H1 (cell line): ENCODE data around the gene POLR3K. TPM values are rescaled to one million over a fixed set of nuclear protein-coding genes. Genes with fewer than 3 reads are reported as not detected.

Experiments
- CTCF ChIA-PET: fragments of 300-600 bp; sonication (Branson Sonifier 250); formaldehyde crosslinking; loops from one replicate; lab custom pipeline; 2021; ENCODE audit not compliant: partially characterized antibody; lab: Charles Lee
- POLR2A ChIA-PET: fragments of 300-600 bp; sonication (Branson Sonifier 250); formaldehyde crosslinking; loops from one replicate; lab custom pipeline; 2021; ENCODE audit warnings: inconsistent platforms; ENCODE audit not compliant: partially characterized antibody; lab: Charles Lee
- DNase-seq, 2 experiments: peaks; one replicate each; pipeline versions ENCODE4 v3.0.0 to v3.0.0-alpha.2; 2010 to 2022; ENCODE audit warnings: low spot score in 2 of 2, low read depth in 1 of 2, mixed read lengths in 1 of 2
- FAIRE-seq: peaks from 2 replicates; lab custom pipeline; 2011; peaks lifted over from hg19 to GRCh38; lab: Jason Lieb, UNC
- H2AFZ ChIP-seq: 2 replicates; pipeline ENCODE4 v1.8.1; 2012; ENCODE audit warnings: low read length, inconsistent platforms
- H2AK5ac ChIP-seq: 2 replicates; pipeline ENCODE4 v1.6.1; 2013; ENCODE audit warnings: low read depth, low read length
- H2BK120ac ChIP-seq: replicated peaks from 2 replicates; pipeline ENCODE3; 2013; ENCODE audit warnings: low read depth, low read length, inconsistent platforms
- H2BK12ac ChIP-seq: 2 replicates; pipeline ENCODE4 v1.6.1; 2013; ENCODE audit warnings: low read depth, low read length
- H2BK15ac ChIP-seq: 2 replicates; pipeline ENCODE4 v1.6.1; 2013; ENCODE audit warnings: low read length
- H2BK20ac ChIP-seq: 2 replicates; pipeline ENCODE4 v1.6.1; 2013; ENCODE audit warnings: low read length
- H2BK5ac ChIP-seq: 2 replicates; pipeline ENCODE4 v1.6.1; 2013; ENCODE audit warnings: low read depth, low read length
- H3K14ac ChIP-seq: 2 replicates; pipeline ENCODE4 v1.6.1; 2013; ENCODE audit warnings: inconsistent platforms; ENCODE audit not compliant: insufficient read length
- H3K18ac ChIP-seq: 2 replicates; pipeline ENCODE4 v1.6.1; 2013; ENCODE audit warnings: low read length; ENCODE audit errors: extremely low read depth
- H3K23ac ChIP-seq: 2 replicates; pipeline ENCODE4 v1.6.1; 2013; ENCODE audit warnings: inconsistent platforms; ENCODE audit not compliant: insufficient read length
- H3K23me2 ChIP-seq: 2 replicates; pipeline ENCODE4 v1.6.1; 2013; ENCODE audit warnings: low read depth, low read length
- H3K27ac ChIP-seq: 2 replicates; pipeline ENCODE4 v1.6.1; 2011; ENCODE audit warnings: low read depth, low read length, inconsistent platforms
- H3K27me3 ChIP-seq, 4 experiments: replicated peaks in 1 of 4; 1 replicate in 1 of 4; 2 replicates in 3 of 4; pipeline versions ENCODE4 v1.6.1 to v1.8.1; 2011 to 2013; ENCODE audit warnings: low read length in 3 of 4, mild to moderate bottlenecking in 3 of 4, inconsistent platforms in 2 of 4, mixed read lengths in 2 of 4, moderate library complexity in 1 of 4; ENCODE audit not compliant: control insufficient read depth in 3 of 4, insufficient read depth in 3 of 4; ENCODE audit errors: extremely low read depth in 1 of 4
- H3K36me3 ChIP-seq, 4 experiments: 2 replicates each; pipeline versions ENCODE4 v1.6.1 to v1.8.1; 2011 to 2013; ENCODE audit warnings: mild to moderate bottlenecking in 4 of 4, low read length in 3 of 4, moderate library complexity in 2 of 4, control low read depth in 1 of 4, inconsistent platforms in 1 of 4; ENCODE audit not compliant: insufficient read depth in 4 of 4, control insufficient read depth in 2 of 4
- H3K4ac ChIP-seq: replicated peaks from 2 replicates; pipeline ENCODE3; 2013; ENCODE audit warnings: low read length, low read depth, mixed read lengths, inconsistent platforms; ENCODE audit not compliant: insufficient read length
- H3K4me1 ChIP-seq, 4 experiments: replicated peaks in 1 of 4; 1 replicate in 1 of 4; 2 replicates in 3 of 4; pipeline versions ENCODE4 v1.6.1 to v1.8.1; 2011 to 2013; ENCODE audit warnings: low read length in 3 of 4, inconsistent platforms in 2 of 4, mixed read lengths in 1 of 4; ENCODE audit not compliant: insufficient read depth in 4 of 4, control insufficient read depth in 3 of 4
- H3K4me2 ChIP-seq, 2 experiments: 2 replicates each; pipeline versions ENCODE4 v1.6.1 to v1.8.1; 2011 to 2013; ENCODE audit warnings: low read depth in 2 of 2, low read length in 2 of 2, control low read depth in 1 of 2, inconsistent platforms in 1 of 2, mild to moderate bottlenecking in 1 of 2; ENCODE audit not compliant: insufficient read depth in 1 of 2
- H3K4me3 ChIP-seq, 4 experiments: fragments of 200-600, 300-600 bp in 1 of 4; sonication (generic), shearing (Covaris generic), sonication (Bioruptor Twin) in 1 of 4; 2 replicates each; pipeline versions ENCODE4 v1.5.1 to v1.8.1; 2011 to 2016; ENCODE audit warnings: low read length in 4 of 4, low read depth in 3 of 4, control low read depth in 2 of 4, inconsistent platforms in 2 of 4, mild to moderate bottlenecking in 2 of 4, mixed read lengths in 1 of 4, moderate library complexity in 1 of 4; ENCODE audit not compliant: insufficient read depth in 2 of 4; ENCODE audit errors: extremely low read depth in 1 of 4
- H3K56ac ChIP-seq: replicated peaks from 2 replicates; pipeline ENCODE3; 2013; ENCODE audit warnings: low read depth, mild to moderate bottlenecking, mixed read lengths, low read length, inconsistent platforms; ENCODE audit not compliant: insufficient read length
- H3K79me1 ChIP-seq: 2 replicates; pipeline ENCODE4 v1.6.1; 2013; ENCODE audit warnings: low read depth, low read length, control low read depth
- H3K79me2 ChIP-seq, 2 experiments: 2 replicates each; pipeline versions ENCODE4 v1.6.1 to v1.8.1; 2012 to 2013; ENCODE audit warnings: low read length in 2 of 2, mild to moderate bottlenecking in 2 of 2, inconsistent platforms in 1 of 2; ENCODE audit not compliant: insufficient read depth in 2 of 2, control insufficient read depth in 1 of 2
- H3K9ac ChIP-seq, 4 experiments: replicated peaks in 1 of 4; 1 replicate in 1 of 4; 2 replicates in 3 of 4; pipeline versions ENCODE4 v1.6.1 to v1.8.1; 2011 to 2013; ENCODE audit warnings: low read depth in 3 of 4, low read length in 3 of 4, control low read depth in 2 of 4, mild to moderate bottlenecking in 2 of 4, moderate library complexity in 2 of 4, inconsistent platforms in 1 of 4; ENCODE audit errors: extremely low read depth in 1 of 4
- H3K9me3 ChIP-seq, 2 experiments: 2 replicates each; pipeline versions ENCODE4 v1.6.1 to v1.8.1; 2012 to 2013; ENCODE audit warnings: mild to moderate bottlenecking in 2 of 2, moderate library complexity in 2 of 2, control low read depth in 1 of 2, inconsistent platforms in 1 of 2, low read depth in 1 of 2, low read length in 1 of 2, mixed read lengths in 1 of 2; ENCODE audit not compliant: insufficient read depth in 2 of 2
- H4K20me1 ChIP-seq, 2 experiments: replicated peaks in 1 of 2; 2 replicates each; pipeline versions ENCODE3 to v1.8.1; 2011 to 2013; ENCODE audit warnings: inconsistent platforms in 2 of 2, low read length in 2 of 2, mild to moderate bottlenecking in 1 of 2; ENCODE audit not compliant: insufficient read depth in 2 of 2, control insufficient read depth in 1 of 2
- H4K5ac ChIP-seq: 2 replicates; pipeline ENCODE4 v1.6.1; 2013; ENCODE audit warnings: low read length, low read depth, mixed read lengths, inconsistent platforms; ENCODE audit not compliant: insufficient read length
- H4K8ac ChIP-seq: 2 replicates; pipeline ENCODE4 v1.8.0; 2013; ENCODE audit warnings: mild to moderate bottlenecking, moderate library complexity, low read length, inconsistent platforms; ENCODE audit not compliant: insufficient read depth; ENCODE audit errors: extremely low read depth
- H4K91ac ChIP-seq: replicated peaks from 2 replicates; pipeline ENCODE3; 2013; ENCODE audit warnings: low read length, mixed read lengths, inconsistent platforms; ENCODE audit not compliant: insufficient read length
- CBX8 ChIP-seq: fragments of 300-800, 300-1000 bp; sonication (generic); IDR thresholded peaks from 2 replicates; pipeline ENCODE4 v1.7.1; 2016; ENCODE audit warnings: low read depth, low read length, borderline replicate concordance
- CREB1 ChIP-seq: IDR thresholded peaks from 2 replicates; pipeline ENCODE4 v1.6.1; 2012; ENCODE audit warnings: inconsistent platforms
- EP300 ChIP-seq, 2 experiments: IDR thresholded peaks; 1 replicate in 1 of 2; 2 replicates in 1 of 2; pipeline ENCODE4 v1.6.1; 2011 to 2012; ENCODE audit warnings: low read depth in 2 of 2, low read length in 2 of 2, mild to moderate bottlenecking in 2 of 2, borderline replicate concordance in 1 of 2, inconsistent platforms in 1 of 2, moderate library complexity in 1 of 2
- HDAC6 ChIP-seq: IDR thresholded peaks from one replicate; pipeline ENCODE4 v1.7.1; 2012; ENCODE audit warnings: low read depth, mild to moderate bottlenecking, inconsistent platforms, low read length, moderate library complexity
- KDM4A ChIP-seq: IDR thresholded peaks from one replicate; pipeline ENCODE4 v1.7.1; 2012; ENCODE audit warnings: low read depth, mild to moderate bottlenecking, moderate library complexity, low read length, inconsistent platforms; ENCODE audit not compliant: severe bottlenecking
- TAF1 ChIP-seq: IDR thresholded peaks from 2 replicates; pipeline ENCODE4 v1.6.1; 2011; ENCODE audit warnings: mild to moderate bottlenecking, low read depth, low read length
- TBP ChIP-seq: IDR thresholded peaks from 2 replicates; pipeline ENCODE4 v1.6.1; 2011; ENCODE audit warnings: low read depth, low read length, improper control_type of control experiment
- TEAD4 ChIP-seq: IDR thresholded peaks from 2 replicates; pipeline ENCODE4 v1.6.1; 2012; ENCODE audit warnings: low read depth, low read length, inconsistent platforms, mixed read lengths
- USF2 ChIP-seq: IDR thresholded peaks from 2 replicates; pipeline ENCODE4 v1.6.1; 2011; ENCODE audit warnings: low read length, improper control_type of control experiment
- whole genome bisulfite sequencing, 2 experiments: shearing (Covaris generic) in 1 of 2; methylation state at CpG; one replicate each; pipeline versions ENCODE4 v1.1.6 to v1.1.7; 2013 to 2015; ENCODE audit warnings: low lambda C conversion rate in 2 of 2, mixed read lengths in 2 of 2, inconsistent platforms in 1 of 2, low coverage in 1 of 2, missing lambda C conversion rate in 1 of 2; ENCODE audit not compliant: insufficient replicate concordance in 2 of 2, insufficient coverage in 1 of 2, insufficient read length in 1 of 2; ENCODE audit errors: extremely low coverage in 1 of 2, missing lambda C conversion rate in 1 of 2; 5-methylcytosine and 5-hydroxymethylcytosine counted together
- polyA plus RNA-seq, 7 experiments: library from polyadenylated mRNA; depleted of rRNA in 3 of 7; stranded (reverse) in 5 of 7; unstranded in 2 of 7; fragments of >200 nt in 5 of 7; fragments of 200-250 nt in 2 of 7; gene quantifications; 1 replicate in 5 of 7; 2 replicates in 1 of 7; 4 replicates in 1 of 7; pipeline versions ENCODE4 v1.2.1 to v1.2.3, GENCODE V29; 2011 to 2013; ENCODE audit warnings: missing spikeins in 2 of 7, mixed read lengths in 2 of 7
- total RNA-seq: library from RNA; stranded (reverse); fragmentation: NEBNext Ultra II Directional; extraction: Animal tissue kit (Norgen Biotek cat#: 25700); gene quantifications from 2 replicates; pipeline ENCODE4 v1.2.1, GENCODE V29; 2021

Gene POLR3K
- total and polyA plus RNA-seq, 2 of the 8 experiments (the other 6 are each of a cell fraction or from before 2014, with no cell fraction given) = 45.4 to 80.5 TPM

GRCh38 chr16:76535-77272 is 23.3 kb upstream of the POLR3K start:
- Histone ChIP-seq H2BK15ac (peak overlapping the region; percentile 99), H3K4me1 (peaks cover 6 to 57% (median 43%) of the 10 kb centered on the region in 4 experiments), H3K27ac (no peak overlapping the region), H3K4me2 (peak overlapping the region; percentile 92 to 95; a peak in 2 of 4 replicates), H2BK5ac (0 out of 2 replicates have a peak overlapping the region, but pooled peaks have one; percentile 66), H4K20me1 (peaks cover 0 to 6% of the 10 kb centered on the region in 2 experiments), H3K18ac (peak overlapping the region; percentile 60; the same call in 1 of the 2 replicates), H2BK12ac (peak overlapping the region; percentile 87; the same call in 1 of the 2 replicates), H3K23ac (no peak overlapping the region), H3K4me3 (peak overlapping the region in 1 of 4 experiments; percentile 75; a peak in 2 of 8 replicates), H3K9me3 (no peaks in the 10 kb centered on the region), H3K14ac (no peak overlapping the region), H3K23me2 (peaks cover 21% of the 10 kb centered on the region; the same call in 1 of the 2 replicates), H2BK20ac (no peak overlapping the region), H3K4ac (peak overlapping the region; percentile 50), H2AFZ (no peak overlapping the region), H3K36me3 (peaks cover 0 to 2% (median 0%) of the 10 kb centered on the region in 4 experiments; a peak in 1 of 8 replicates), H3K9ac (no peak overlapping the region), H4K91ac (peak overlapping the region; percentile 39), H4K8ac (no peak overlapping the region), H2BK120ac (no peak overlapping the region), H3K27me3 (peaks cover 0 to 4% (median 3%) of the 10 kb centered on the region in 4 experiments; a peak in 3 of 7 replicates), H4K5ac (no peak overlapping the region), H3K79me1 (no peaks in the 10 kb centered on the region), H3K79me2 (no peaks in the 10 kb centered on the region), H3K56ac (peak overlapping the region; percentile 5), H2AK5ac (peak overlapping the region; percentile 58; the same call in 1 of the 2 replicates)
- WGBS, 2 experiments = 81% methylated on average over 13 of the region's 13 CpGs; no CpG with 5 or more reads in 1 of the 2 experiments
- CTCF ChIA-PET = interaction anchor here (0.7 to 25.7 kb wide), 7 partner anchors 9 to 105 kb away, joined by 3 to 856 read pairs (median 5); partner anchors contain the start of gene RHBDF1
- DNase-seq = no peak
- no peak for FAIRE-seq
- POLR2A ChIA-PET = interaction anchor here (0.5 to 3.2 kb wide), 10 partner anchors 8 to 326 kb away, joined by 3 to 19 read pairs (median 4); no protein-coding TSS in a partner anchor
- TF ChIP-seq TEAD4 (no peak), EP300 (IDR thresholded peaks at IDR 0.05; ENCODE audit: borderline replicate concordance in 1 of 2, low read depth in 2 of 2, low read length in 2 of 2) (no peak), KDM4A (no peak), HDAC6 (no peak), USF2 (no peak), TBP (no peak), CREB1 (no peak), CBX8 (no peak), TAF1 (no peak)
